H9 (cell line): Measurements from ENCODE around the gene CSTF1. TPM values are rescaled to one million over a fixed set of nuclear protein-coding genes. Genes with fewer than 3 reads are reported as not detected.

ENCODE experiments used
- DNase-seq: peaks from one replicate; pipeline ENCODE4 v3.0.0-alpha.2; 2017
- H2AFZ ChIP-seq: one replicate; pipeline ENCODE4 v1.6.1; 2013; ENCODE audit warnings: mild to moderate bottlenecking, low read length, control low read depth, moderate library complexity
- H2AK5ac ChIP-seq: 2 replicates; pipeline ENCODE4 v1.6.1; 2013; ENCODE audit warnings: low read length, control low read depth, mixed read lengths; ENCODE audit not compliant: insufficient read length
- H2BK120ac ChIP-seq: one replicate; pipeline ENCODE4 v1.6.1; 2013; ENCODE audit warnings: low read depth, mild to moderate bottlenecking, low read length, control low read depth, inconsistent platforms; ENCODE audit not compliant: poor library complexity, severe bottlenecking
- H2BK12ac ChIP-seq: 2 replicates; pipeline ENCODE4 v1.6.1; 2013; ENCODE audit warnings: low read length, control low read depth, mixed read lengths, low read depth; ENCODE audit not compliant: insufficient read length
- H2BK15ac ChIP-seq: 2 replicates; pipeline ENCODE4 v1.6.1; 2013; ENCODE audit warnings: low read depth, low read length, control low read depth
- H2BK20ac ChIP-seq: one replicate; pipeline ENCODE4 v1.6.1; 2013; ENCODE audit warnings: low read depth, mild to moderate bottlenecking, low read length, control low read depth, inconsistent platforms; ENCODE audit not compliant: poor library complexity, severe bottlenecking
- H2BK5ac ChIP-seq: 2 replicates; pipeline ENCODE4 v1.6.1; 2013; ENCODE audit warnings: low read length, control low read depth, mixed read lengths; ENCODE audit not compliant: insufficient read length
- H3K14ac ChIP-seq: 2 replicates; pipeline ENCODE4 v1.6.1; 2013; ENCODE audit warnings: low read length, control low read depth; ENCODE audit not compliant: insufficient read depth
- H3K18ac ChIP-seq: 2 replicates; pipeline ENCODE4 v1.6.1; 2013; ENCODE audit warnings: low read depth, mild to moderate bottlenecking, mixed read lengths, low read length, control low read depth; ENCODE audit not compliant: insufficient read length
- H3K23ac ChIP-seq: 2 replicates; pipeline ENCODE4 v1.6.1; 2013; ENCODE audit warnings: low read length, control low read depth, mixed read lengths, low read depth; ENCODE audit not compliant: insufficient read length
- H3K23me2 ChIP-seq: 2 replicates; pipeline ENCODE4 v1.6.1; 2013; ENCODE audit warnings: low read depth, mild to moderate bottlenecking, mixed read lengths, low read length, control low read depth; ENCODE audit not compliant: insufficient read length, poor library complexity, severe bottlenecking
- H3K27ac ChIP-seq: 2 replicates; pipeline ENCODE4 v1.5.1; 2013; ENCODE audit warnings: low read length, control low read depth, mixed read lengths, low read depth; ENCODE audit not compliant: insufficient read length
- H3K27me3 ChIP-seq: 2 replicates; pipeline ENCODE4 v1.6.1; 2013; ENCODE audit warnings: low read length, control low read depth, inconsistent platforms; ENCODE audit not compliant: insufficient read depth
- H3K4ac ChIP-seq: 2 replicates; pipeline ENCODE4 v1.6.1; 2013; ENCODE audit warnings: low read depth, mild to moderate bottlenecking, control low read depth, inconsistent platforms, low read length, moderate library complexity
- H3K4me1 ChIP-seq: 2 replicates; pipeline ENCODE4 v1.6.1; 2013; ENCODE audit warnings: low read length, control low read depth, inconsistent platforms; ENCODE audit not compliant: insufficient read depth
- H3K4me2 ChIP-seq: 2 replicates; pipeline ENCODE4 v1.6.1; 2013; ENCODE audit warnings: low read length, control low read depth, mixed read lengths; ENCODE audit not compliant: insufficient read length, insufficient read depth
- H3K56ac ChIP-seq: 2 replicates; pipeline ENCODE4 v1.6.1; 2013; ENCODE audit warnings: low read depth, mild to moderate bottlenecking, mixed read lengths, low read length, control low read depth; ENCODE audit not compliant: insufficient read length
- H3K79me1 ChIP-seq: 2 replicates; pipeline ENCODE4 v1.6.1; 2013; ENCODE audit warnings: low read depth, mild to moderate bottlenecking, moderate library complexity, low read length, control low read depth, inconsistent platforms; ENCODE audit not compliant: insufficient read depth, poor library complexity, severe bottlenecking
- H3K79me2 ChIP-seq: 2 replicates; pipeline ENCODE4 v1.6.1; 2013; ENCODE audit warnings: low read length, control low read depth, inconsistent platforms; ENCODE audit not compliant: insufficient read depth
- H3K9ac ChIP-seq: 2 replicates; pipeline ENCODE4 v1.6.1; 2013; ENCODE audit warnings: low read length, control low read depth, mixed read lengths; ENCODE audit not compliant: insufficient read length; ENCODE audit errors: extremely low read depth
- H3K9me3 ChIP-seq: one replicate; pipeline ENCODE4 v1.6.1; 2013; ENCODE audit warnings: low read depth, low read length, inconsistent platforms; ENCODE audit not compliant: control insufficient read depth
- H3T11ph ChIP-seq: one replicate; pipeline ENCODE4 v1.6.1; 2013; ENCODE audit warnings: mild to moderate bottlenecking, low read length, control low read depth, inconsistent platforms
- H4K20me1 ChIP-seq: one replicate; pipeline ENCODE4 v1.6.1; 2013; ENCODE audit not compliant: control insufficient read depth, insufficient read length, insufficient read depth
- H4K5ac ChIP-seq: 2 replicates; pipeline ENCODE4 v1.6.1; 2013; ENCODE audit warnings: low read depth, mild to moderate bottlenecking, mixed read lengths, low read length, control low read depth; ENCODE audit not compliant: insufficient read length
- H4K8ac ChIP-seq: replicated peaks from 2 replicates; pipeline ENCODE4 v1.6.1; 2013; ENCODE audit warnings: low read length, control low read depth, mixed read lengths, low read depth; ENCODE audit not compliant: insufficient read length
- H4K91ac ChIP-seq: 2 replicates; pipeline ENCODE4 v1.6.1; 2013; ENCODE audit warnings: low read depth, mild to moderate bottlenecking, moderate library complexity, mixed read lengths, low read length, control low read depth; ENCODE audit not compliant: insufficient read length
- H3K27ac Mint-ChIP-seq, 3 experiments: 2 replicates in 2 of 3; 3 replicates in 1 of 3; pipeline ENCODE4 v1.8.0; 2020 to 2021; ENCODE audit warnings: mixed read lengths in 3 of 3, mild to moderate bottlenecking in 1 of 3, moderate library complexity in 1 of 3
- H3K27me3 Mint-ChIP-seq: 2 replicates; pipeline ENCODE4 v1.8.0; 2021; ENCODE audit warnings: low read depth, mild to moderate bottlenecking, moderate library complexity, mixed read lengths
- H3K36me3 Mint-ChIP-seq, 3 experiments: 2 replicates in 2 of 3; 3 replicates in 1 of 3; pipeline ENCODE4 v1.8.0; 2020 to 2021; ENCODE audit warnings: low read depth in 3 of 3, mixed read lengths in 3 of 3; ENCODE audit not compliant: insufficient read depth in 1 of 3
- H3K4me1 Mint-ChIP-seq, 2 experiments: 2 replicates each; pipeline ENCODE4 v1.8.0; 2020; ENCODE audit warnings: mixed read lengths in 2 of 2
- H3K4me3 Mint-ChIP-seq, 2 experiments: 2 replicates in 1 of 2; 3 replicates in 1 of 2; pipeline ENCODE4 v1.8.0; 2020 to 2021; ENCODE audit warnings: mild to moderate bottlenecking in 2 of 2, mixed read lengths in 2 of 2, moderate library complexity in 1 of 2
- H3K9me3 Mint-ChIP-seq, 2 experiments: 2 replicates in 1 of 2; 3 replicates in 1 of 2; pipeline ENCODE4 v1.8.0; 2020; ENCODE audit warnings: mild to moderate bottlenecking in 2 of 2, mixed read lengths in 2 of 2, moderate library complexity in 1 of 2
- WGBS: extraction: QIAGEN DNeasy Blood & Tissue Kit; methylation state at CpG from one replicate; pipeline ENCODE4 v1.1.7; 2013; ENCODE audit warnings: missing lambda C conversion rate, low lambda C conversion rate, mixed read lengths; ENCODE audit not compliant: insufficient read length; ENCODE audit errors: extremely low coverage; 5-methylcytosine and 5-hydroxymethylcytosine counted together
- total RNA-seq: library from RNA; stranded (reverse); gene quantifications from 2 replicates; pipeline ENCODE4 v1.2.1, GENCODE V29; 2021
- TF ChIP-seq, protein P1 (sequence below): fragments of 200-600 bp; sonication (generic); conservative IDR thresholded peaks from 3 replicates; pipeline ENCODE4 v1.8.0; 2021; ENCODE audit warnings: antibody characterized with exemption, mild to moderate bottlenecking

CSTF1 gene
- total RNA-seq, 1 experiment from 2014 or later, result 72.9 TPM

DNA sequence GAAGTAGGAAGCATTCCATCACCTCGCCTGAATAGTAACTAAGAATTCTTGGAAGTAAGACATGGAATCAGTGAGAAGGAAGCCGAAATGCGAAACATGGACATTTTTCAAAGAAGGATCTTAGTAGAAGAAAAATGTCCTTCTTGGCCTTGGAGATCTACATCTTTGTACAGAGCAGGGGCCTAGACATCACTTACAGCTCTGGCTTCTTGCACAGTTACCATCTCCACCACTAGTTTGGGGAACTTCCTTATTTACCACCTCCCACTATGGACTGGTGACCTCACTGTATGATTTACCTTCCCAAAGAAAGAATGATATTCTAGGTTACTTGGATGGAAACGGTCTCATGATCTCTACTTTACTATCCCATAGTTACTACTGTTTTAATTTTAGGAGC lies 35.4 kb downstream of the CSTF1 start:
- Histone ChIP-seq H4K8ac (no peak overlapping the region), H3K23me2 (no peaks in the 10 kb centered on the region), H3K9me3 (no peaks in the 10 kb centered on the region), H3K14ac (no peak overlapping the region), H2AFZ (no peak overlapping the region), H4K20me1 (no peaks in the 10 kb centered on the region), H2AK5ac (no peak overlapping the region), H3T11ph (no peak overlapping the region), H3K27ac (no peak overlapping the region), H2BK120ac (no peak overlapping the region), H3K4ac (no peak overlapping the region), H3K4me2 (no peak overlapping the region), H2BK5ac (no peak overlapping the region), H2BK12ac (no peak overlapping the region), H3K79me2 (no peaks in the 10 kb centered on the region), H4K5ac (no peak overlapping the region), H3K18ac (no peak overlapping the region), H4K91ac (no peak overlapping the region), H3K79me1 (no peaks in the 10 kb centered on the region), H2BK20ac (no peak overlapping the region), H3K56ac (no peak overlapping the region), H3K27me3 (peaks cover 2% of the 10 kb centered on the region; the same call in 1 of the 2 replicates), H2BK15ac (no peak overlapping the region), H3K9ac (no peak overlapping the region), H3K23ac (no peak overlapping the region), H3K4me1 (no peaks in the 10 kb centered on the region)
- no peak overlapping the region for H3K4me3 Mint-ChIP-seq
- no peak overlapping the region for H3K27ac Mint-ChIP-seq
- H3K9me3 Mint-ChIP-seq, result no peaks in the 10 kb centered on the region
- TF ChIP-seq, protein P1, sequence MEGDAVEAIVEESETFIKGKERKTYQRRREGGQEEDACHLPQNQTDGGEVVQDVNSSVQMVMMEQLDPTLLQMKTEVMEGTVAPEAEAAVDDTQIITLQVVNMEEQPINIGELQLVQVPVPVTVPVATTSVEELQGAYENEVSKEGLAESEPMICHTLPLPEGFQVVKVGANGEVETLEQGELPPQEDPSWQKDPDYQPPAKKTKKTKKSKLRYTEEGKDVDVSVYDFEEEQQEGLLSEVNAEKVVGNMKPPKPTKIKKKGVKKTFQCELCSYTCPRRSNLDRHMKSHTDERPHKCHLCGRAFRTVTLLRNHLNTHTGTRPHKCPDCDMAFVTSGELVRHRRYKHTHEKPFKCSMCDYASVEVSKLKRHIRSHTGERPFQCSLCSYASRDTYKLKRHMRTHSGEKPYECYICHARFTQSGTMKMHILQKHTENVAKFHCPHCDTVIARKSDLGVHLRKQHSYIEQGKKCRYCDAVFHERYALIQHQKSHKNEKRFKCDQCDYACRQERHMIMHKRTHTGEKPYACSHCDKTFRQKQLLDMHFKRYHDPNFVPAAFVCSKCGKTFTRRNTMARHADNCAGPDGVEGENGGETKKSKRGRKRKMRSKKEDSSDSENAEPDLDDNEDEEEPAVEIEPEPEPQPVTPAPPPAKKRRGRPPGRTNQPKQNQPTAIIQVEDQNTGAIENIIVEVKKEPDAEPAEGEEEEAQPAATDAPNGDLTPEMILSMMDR, result no peak
- H3K4me1 Mint-ChIP-seq, result peaks cover 1 to 4% of the 10 kb centered on the region in 2 experiments
- H3K36me3 Mint-ChIP-seq, result no peaks in the 10 kb centered on the region
- WGBS, result no CpG with 5 or more reads among the region's 4 CpGs
- H3K27me3 Mint-ChIP-seq, result peaks cover 61% of the 10 kb centered on the region
- DNase-seq, result no peak
